UCSD-AML1 (cell line): Measurements from ENCODE around the gene BCL2L13.

Experiments used
- DNase-seq: peaks from one replicate; lab custom pipeline; 2025; ENCODE audit not compliant: unreplicated experiment; lab: John Stamatoyannopoulos, UW

Gene BCL2L13, protein sequence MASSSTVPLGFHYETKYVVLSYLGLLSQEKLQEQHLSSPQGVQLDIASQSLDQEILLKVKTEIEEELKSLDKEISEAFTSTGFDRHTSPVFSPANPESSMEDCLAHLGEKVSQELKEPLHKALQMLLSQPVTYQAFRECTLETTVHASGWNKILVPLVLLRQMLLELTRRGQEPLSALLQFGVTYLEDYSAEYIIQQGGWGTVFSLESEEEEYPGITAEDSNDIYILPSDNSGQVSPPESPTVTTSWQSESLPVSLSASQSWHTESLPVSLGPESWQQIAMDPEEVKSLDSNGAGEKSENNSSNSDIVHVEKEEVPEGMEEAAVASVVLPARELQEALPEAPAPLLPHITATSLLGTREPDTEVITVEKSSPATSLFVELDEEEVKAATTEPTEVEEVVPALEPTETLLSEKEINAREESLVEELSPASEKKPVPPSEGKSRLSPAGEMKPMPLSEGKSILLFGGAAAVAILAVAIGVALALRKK

DNA sequence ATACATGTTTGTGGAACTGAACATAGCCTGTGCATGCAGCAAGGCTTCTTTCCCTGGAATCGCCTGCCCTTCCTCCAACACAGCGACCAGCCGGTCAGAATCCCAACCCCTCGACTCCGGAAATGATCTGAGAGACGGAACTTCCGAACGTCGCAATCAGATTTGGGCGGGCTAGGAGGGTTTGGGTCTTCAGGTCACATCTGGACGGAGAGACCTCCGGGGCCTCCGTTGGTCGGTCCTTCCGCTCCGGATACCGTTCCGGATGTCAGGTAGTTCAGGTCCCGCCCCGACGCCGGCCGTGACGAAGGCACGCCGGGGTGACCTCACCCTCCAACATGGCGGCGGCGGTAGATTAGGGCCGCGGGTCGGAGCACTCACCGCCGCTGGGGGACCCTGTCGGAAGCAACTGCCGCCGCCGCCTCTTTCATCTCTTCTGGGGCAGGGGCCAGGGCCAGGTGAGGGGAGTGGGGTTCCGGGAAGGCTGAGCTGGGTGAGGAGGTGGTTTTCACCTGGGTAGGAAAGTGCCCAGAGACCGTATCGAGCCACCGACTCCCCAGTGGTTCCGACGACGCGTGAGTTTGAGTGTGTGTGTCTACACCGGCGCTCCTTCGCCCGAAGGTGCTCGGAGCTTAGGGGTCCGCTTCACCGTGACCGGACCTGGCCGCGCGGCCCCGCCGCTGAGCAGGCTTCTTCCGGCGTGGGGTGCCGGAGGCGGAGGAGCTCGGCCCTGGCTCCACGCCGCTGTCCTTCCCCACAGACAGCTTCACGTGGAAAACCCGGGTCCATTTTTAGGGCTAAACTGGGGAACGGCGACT, at the start of gene BCL2L13:
BCL2L13 (plus strand) TSS at position 326 of the 815 bp plus-strand sequence. CDS start 16,955 bp downstream, outside the sequence.
- peak; percentile 94 for DNase-seq

DNA sequence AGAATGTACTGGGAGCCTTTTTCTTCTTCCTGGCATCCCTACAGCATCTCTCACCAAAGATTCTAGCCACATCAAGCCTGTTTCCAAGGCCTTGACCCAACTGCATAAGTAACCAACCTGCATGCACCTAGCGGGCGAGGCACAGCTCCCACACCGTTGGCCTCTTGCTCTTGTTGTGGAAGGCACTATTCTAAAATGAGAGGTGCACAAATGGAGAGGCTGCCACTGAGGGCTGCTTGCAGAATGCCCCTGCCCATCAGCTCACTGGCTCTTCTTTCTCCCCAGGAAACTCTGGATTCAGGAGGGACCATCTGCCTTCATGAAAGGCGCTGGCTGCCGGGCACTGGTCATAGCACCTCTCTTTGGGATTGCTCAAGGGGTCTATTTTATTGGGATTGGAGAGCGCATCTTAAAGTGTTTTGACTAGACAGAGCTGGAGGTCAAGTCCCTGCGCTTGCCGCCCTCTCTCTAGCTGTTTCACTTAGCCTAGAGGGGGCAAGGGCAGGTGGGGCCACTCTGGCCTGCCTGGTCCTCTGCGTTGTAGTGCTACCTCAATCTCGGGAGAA, 48.7 kb upstream of the BCL2L13 start:
- no peak for DNase-seq

DNA sequence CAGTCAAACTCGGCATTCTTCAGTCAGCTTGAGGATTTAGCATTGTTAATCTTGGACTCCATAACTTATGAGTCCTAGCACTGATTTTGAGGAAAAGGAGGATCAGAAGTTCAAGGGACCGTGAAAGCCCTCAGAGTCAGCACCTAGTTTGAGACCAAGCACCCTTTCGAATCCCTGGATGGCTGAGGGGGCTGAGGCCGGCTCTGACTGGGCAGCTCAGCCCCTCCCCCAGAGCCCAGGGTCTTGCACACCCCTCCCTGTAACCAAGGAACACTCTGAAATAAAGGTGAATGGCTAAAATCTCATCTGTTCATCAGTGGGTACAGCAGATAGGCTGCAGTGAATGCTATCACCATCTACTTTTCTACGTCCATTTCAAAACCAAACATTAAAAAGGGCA, 48.0 kb upstream of the BCL2L13 start:
- no peak for DNase-seq

DNA sequence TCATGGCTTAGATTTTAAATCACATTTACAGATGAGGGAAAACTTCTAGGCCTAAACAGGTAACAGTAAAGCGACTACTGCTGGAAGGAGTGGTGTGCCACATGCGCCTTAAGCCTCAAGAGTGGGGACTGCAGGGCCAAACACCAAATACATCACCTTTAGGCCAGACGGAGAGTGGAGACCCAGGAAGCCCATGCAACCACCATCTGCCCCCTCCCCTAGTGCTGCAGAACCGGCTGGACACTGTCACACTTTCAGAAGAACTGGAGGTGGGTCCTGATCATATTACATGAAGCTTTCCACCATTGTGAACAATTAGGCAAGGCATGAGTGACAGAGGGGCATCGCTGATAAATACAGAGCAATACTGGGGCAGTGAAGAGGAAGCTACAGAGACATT, 46.4 kb upstream of the BCL2L13 start:
- DNase-seq = no peak

DNA sequence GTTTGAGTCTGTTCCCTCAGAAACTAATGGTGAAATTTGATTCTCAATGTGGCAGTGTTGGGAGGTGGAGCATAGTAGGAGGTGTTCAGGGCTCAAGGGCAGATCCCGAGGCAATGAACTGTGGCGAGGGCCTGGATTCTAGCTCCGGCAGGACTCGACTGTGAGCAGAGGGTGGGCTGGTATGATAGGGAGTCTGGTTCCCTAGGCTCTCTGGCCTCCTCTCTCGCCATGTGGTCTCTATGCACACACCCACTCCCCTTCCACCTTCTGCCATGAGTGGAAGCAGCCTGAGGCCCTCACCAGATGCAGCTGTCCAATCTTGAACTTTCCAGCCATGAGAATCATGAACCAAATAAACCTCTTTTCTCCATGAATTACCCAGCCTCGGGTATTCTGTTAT, 42.3 kb upstream of the BCL2L13 start:
- no peak for DNase-seq

DNA sequence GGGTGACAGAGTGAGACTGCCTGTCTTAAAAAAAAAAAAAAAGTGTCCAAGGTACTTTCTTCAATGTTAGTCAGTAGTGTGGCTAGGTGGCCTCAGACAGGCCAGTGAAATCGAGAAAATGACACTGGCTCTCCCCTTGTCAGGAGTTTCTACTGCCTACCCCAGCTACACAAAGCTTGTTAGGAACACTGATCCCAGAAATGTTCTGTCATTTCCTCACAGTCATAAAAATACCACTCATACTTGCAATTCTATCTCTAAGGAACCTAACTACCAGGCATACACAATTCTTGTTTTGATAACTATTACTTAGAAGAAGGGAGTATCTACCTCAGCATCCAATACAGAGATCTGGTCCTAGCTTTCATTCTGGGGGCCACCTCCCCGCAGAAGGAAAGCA, 41.3 kb upstream of the BCL2L13 start:
- no peak for DNase-seq

DNA sequence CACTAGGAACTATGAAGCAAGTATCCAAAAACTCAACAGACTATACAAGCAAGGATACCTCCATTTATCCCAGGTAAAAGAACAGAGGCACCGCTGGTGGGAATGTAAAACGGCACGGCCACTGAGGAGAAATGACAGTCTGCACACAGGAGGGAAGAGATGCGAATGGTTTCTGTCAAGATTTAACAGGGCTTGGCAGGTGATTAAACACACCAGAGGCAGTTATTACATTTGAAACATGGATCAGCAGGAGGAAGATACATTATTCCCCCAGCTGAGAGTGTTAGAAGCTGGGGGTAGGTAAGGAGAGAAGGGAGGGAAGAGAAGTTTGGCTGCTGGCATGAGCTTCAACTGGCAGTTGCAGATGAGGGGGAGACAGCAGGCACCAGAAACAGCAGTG, 40.2 kb upstream of the BCL2L13 start:
- no peak for DNase-seq

DNA sequence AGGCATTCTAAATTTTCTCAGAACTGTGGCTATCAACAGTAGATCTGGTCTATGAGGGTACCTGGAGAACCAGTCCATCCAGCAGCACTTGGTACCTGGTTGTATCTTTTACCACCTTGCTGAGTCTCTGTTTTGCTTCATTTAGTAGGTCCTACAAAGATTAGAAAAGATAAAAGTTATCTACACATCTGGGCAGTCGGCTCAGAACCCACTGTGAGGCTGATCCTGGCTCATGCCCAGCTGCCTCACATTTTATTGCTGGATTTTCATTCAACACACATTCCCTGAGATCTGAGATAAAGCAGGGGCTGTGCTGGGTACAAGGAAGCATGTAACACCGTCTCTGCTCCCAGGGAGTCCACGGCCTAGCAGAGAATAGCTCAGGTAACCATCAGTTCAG, 37.5 kb upstream of the BCL2L13 start:
- DNase-seq = no peak

DNA sequence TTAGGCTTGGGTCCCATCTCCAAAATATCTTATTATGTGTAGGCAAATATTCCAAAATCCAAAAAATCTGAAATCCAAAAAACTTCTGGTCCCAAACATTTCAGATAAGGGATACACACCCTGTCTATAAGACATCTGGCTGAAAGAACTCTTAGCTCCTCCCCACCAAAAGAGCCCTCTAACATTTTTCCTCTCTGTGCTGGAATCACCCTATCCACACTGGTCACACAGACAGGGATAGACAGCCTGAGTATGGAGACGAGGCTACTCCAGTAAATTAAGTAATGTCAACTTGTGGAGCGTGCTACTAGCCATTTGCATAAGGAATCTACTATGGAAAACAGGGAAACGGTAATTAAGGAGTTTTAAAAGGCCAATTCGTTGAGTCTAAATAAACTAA, 34.9 kb upstream of the BCL2L13 start:
- DNase-seq = no peak

DNA sequence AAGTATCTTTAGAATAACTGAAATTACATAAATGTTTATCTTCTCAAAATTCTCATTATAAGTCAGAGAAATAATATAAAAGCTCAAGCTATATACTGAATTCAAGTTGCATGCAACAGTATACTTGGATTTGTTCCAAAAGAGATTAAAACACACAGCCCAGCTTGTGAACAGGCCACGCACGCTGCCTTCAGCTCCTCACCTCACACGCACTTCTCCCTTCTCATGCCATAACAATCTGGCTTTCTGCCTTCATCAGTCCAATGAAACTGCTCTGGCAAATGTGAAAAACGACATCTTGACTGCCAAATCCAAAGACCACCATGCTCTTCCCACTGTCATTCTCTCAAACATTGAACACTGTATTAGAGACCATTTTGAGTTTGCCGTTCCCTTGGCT, 32.1 kb upstream of the BCL2L13 start:
- DNase-seq = no peak

DNA sequence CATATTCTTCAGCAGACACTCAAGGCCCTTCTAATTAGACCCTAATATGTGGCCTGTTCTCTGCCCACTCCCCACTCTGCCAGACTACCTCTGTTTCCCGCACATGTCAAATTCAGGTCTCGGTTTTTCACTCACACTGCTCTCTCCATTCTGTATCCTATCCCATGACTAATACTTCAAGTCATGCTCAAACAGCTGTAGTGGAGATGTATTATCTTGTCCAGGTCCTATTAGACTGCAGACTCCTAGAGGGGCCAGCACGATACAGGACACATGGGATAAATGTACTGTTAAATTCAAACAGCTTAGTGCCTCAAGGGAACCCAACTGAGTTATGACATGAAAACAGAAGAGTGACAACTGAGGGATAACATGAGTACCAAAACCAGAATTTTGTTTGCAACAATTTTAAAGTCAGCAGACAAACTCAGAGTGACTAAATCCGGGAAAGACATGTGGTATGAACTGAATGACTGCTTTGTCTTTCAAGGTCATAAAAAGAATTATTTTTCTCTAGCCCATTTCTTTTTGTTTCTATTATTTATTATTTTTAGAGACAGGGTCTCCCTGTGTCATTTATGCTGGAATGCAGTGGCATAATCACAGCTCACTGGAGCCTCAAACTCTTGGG, 30.6 kb upstream of the BCL2L13 start:
- no peak for DNase-seq

DNA sequence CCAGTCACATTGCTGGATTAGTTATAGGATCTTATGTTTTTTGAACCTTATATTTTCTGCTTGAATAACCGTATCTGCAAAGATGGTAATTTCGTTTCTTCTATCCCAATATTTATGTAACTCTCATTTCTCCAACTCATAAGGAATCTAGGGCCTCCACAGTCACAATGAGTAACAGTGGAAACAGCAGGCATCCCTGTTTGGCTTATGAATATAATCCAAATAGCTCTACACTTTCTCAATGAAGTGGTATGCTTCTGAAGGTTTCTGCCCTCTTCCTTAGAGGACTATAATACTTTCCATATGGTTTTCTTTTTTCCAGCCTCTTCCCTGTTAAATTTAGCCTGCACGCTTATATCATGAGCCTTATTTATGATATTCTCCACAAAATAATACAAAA, 26.5 kb upstream of the BCL2L13 start:
- no peak for DNase-seq

DNA sequence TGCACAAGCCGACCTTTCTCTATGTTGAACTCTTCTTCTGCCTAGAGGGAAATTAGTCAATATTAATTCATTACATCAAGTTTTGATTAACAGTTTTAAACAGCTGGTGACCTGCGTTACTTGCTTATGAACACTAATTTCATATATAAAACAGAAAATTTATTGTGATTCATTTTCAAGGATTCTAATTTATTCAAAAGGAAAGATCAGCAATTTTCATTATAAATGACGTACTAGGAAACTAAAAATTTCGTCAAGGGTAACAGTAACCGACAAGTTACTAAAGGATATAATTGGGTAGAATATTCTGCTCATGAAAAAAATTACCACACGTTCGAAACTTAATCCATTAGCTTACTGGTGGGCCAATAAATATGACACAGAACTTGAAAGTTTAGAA, 25.3 kb upstream of the BCL2L13 start:
- DNase-seq = no peak

DNA sequence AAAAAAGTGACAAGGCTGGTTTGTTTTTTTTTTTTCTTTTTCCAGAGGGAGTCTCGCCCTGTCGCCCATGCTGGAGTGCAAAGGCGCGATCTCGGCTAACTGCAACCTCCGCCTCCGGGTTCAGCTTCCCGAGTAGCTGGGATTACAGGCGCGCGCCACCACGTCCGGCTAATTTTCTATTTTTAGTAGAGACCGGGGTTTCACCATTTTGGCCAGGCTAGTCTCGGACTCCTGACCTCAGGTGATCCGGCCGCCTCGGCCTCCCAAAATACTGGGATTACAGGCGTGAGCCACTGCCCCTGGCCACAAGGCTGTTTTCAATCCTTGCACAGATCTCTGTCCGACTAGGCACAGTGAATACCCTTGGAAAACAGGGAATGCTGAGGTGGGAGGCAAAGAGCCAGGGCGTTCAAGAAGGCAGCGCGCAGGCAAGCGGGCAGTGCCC, 10.6 kb upstream of the BCL2L13 start:
- no peak for DNase-seq

DNA sequence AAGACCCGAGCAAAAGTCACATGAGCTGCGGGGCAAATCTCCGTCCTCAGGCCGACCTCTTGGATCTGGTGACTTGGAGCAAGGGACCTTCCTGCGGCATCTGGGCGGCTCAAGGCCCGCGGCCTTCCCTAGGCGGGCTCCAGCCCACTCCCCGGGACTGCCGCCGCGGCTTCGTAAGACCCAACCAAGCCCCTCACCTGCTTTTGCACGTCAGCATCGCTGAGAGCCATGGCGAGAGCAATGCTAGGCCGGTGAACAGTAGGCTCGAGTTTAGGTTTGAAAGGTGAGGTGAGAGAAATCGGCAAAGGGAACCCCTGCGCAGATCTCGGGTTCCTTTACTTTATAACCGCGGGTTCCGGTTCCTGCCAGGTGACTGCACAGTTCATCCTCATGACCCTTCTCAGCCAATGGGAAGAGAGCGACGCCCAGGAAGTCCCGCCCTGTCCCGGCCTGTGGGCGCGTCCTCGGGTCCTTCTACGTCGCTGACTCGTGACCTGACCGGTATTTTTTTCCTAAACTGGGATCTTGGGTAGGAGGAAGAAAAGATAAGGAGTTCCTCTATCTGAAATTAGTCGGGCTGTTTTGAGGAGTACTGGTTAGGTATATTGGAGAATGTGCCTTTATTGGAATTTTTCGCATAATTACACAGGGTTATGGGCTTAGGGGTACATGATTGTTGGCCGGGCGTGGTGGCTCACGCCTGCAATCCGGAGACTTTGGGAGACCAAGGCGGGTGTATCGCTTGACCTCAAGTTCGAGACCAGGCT, 10.0 kb upstream of the BCL2L13 start, which contains the start of gene ATP6V1E1:
ATP6V1E1 (minus strand) TSS at position 344 of the 767 bp plus-strand sequence; CDS start at position 230, 114 bp downstream.
- DNase-seq = peak; percentile 95

DNA sequence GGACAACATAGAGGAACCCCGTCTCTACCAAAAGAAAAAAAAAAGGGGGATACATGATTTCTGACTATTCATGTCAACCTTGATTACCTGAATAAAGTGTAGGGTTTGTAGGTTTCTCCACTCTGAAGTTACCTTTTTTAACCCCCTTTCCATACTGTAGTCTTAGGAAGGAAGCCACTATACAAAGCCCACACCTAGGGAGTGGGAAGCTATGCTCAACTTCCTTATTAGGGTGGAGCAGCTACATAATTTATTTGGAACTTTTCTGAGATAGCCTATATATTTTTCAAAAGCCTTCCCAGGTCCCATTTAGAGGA, 9.4 kb upstream of the BCL2L13 start:
- DNase-seq = no peak

DNA sequence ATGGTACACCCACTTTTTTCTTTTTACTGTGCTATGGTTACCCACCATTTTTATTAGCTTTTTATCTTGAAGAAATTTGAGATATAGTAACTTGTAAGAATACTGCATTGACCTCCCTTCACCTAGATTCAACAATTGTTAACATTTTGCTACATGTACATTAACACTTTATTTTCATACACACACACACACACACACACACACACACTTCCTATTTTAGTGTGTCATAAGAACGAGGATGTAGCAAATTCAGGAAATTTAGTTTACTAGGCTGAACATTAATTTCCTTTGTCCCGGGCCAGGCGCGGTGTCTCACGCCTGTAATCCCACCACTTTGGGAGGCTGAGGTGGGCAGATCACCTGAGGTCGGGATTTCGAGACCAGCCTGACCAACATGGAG, 8.9 kb upstream of the BCL2L13 start:
- DNase-seq = no peak

DNA sequence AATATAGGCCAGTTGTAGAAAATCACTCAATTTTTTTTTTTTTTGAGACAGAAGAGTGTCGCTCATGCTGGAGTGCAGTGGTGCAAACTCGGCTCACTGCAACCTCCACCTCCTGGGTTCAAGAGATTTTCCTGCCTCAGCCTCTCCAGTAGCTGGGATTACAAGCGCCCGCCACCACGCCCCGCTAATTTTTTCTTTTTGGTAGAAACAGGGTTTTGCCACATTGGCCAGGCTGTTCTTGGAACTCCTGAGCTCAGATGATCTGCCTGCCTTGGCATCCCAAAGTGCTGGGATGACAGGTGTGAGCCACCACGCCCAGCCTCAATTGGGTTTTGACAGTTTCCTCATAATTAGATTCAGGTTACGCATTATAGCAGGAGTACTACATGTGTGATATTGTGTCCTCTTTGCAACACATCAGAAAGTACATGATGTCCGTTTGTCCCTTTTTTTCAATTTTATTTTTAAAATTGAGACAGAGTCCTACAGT, 7.4 kb upstream of the BCL2L13 start:
- DNase-seq = no peak

DNA sequence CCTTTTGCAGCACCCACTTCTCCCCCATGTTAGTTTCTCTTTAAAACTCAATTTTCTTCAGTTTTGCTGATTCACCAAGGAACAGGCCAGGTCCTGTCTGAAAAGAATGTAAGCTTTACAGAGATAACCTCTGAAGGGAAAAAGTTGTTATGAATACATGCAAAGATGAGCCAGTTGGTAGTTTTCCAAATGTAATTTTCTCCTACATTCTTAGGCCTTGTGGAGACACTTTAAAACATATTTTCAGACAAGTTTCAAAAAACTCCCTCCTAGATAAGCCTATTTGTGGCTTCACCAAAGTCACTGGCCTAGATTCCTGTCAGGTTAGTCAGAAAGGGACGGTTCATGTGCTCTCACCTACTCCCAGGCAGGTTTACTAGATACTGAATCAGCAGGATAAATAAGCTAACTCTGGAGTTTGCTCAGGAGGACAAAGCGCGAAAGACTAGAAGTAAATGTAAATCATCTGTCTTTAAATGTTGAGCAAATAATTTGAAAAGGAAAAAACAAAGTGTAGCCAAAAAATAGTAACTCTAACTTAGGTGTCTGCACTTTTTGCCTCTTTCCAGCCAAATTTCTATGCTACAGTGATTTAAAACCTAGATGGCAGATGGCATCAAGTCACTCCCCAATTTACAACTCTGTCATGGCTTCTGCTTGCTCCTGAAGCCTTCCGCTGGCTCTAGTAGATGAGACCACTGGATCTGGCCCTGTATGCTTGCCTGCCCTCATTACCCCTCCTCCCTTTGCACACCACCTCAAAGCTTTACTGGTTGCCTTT, 5.2 kb upstream of the BCL2L13 start:
- no peak for DNase-seq

DNA sequence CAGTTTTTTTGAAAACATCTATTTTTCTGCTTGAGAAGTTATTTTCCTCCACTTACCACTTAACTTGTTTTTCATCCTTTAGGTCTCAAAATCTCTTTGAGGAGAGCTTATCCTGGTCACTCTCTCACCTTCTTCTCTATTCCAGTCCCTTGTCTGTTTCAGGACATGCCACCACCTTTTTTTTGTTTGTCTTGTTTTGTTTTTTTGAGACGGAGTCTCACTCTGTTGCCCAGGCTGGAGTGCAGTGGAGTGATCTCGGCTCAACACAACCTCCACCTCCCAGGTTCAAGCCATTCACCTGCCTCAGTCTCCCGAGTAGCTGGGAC, 4.6 kb upstream of the BCL2L13 start:
- no peak for DNase-seq
